ENCODE measurements around the gene LYRM2. TPM values are rescaled to one million over a fixed set of nuclear protein-coding genes. Genes with fewer than 3 reads are reported as not detected.
A peak's percentile ranks its signal among the peaks of the same experiment; 100 is the strongest.

LYRM2 gene
- total RNA-seq, 4 donors from 2014 or later, result 10.3 to 24.8 (median 11.5) TPM

- TF ChIP-seq POLR2A (IDR thresholded peaks at IDR 0.05), result no peak
- TF ChIP-seq CTCF (IDR thresholded peaks at IDR 0.05), result no peak
- Histone ChIP-seq H3K4me3 (no peak overlapping the region), H3K36me3 (no peaks in the 10 kb centered on the region), H3K4me1 (no peaks in the 10 kb centered on the region), H3K27ac (no peak overlapping the region), H3K9me3 (no peaks in the 10 kb centered on the region), H3K27me3 (no peaks in the 10 kb centered on the region)
- no peak for DNase-seq
These were observed 36.4 kb downstream of the LYRM2 start for GRCh38 chr6:89602166-89602565.

- TF ChIP-seq POLR2A (IDR thresholded peaks at IDR 0.05), result no peak
- TF ChIP-seq CTCF (IDR thresholded peaks at IDR 0.05), result no peak
- no peak for DNase-seq
- Histone ChIP-seq H3K4me3 (no peak overlapping the region), H3K27ac (no peak overlapping the region), H3K27me3 (no peaks in the 10 kb centered on the region), H3K36me3 (no peaks in the 10 kb centered on the region), H3K4me1 (no peaks in the 10 kb centered on the region), H3K9me3 (no peaks in the 10 kb centered on the region)
These were observed 38.8 kb downstream of the LYRM2 start for GRCh38 chr6:89599727-89600126.

GRCh38 chr6:89597988-89598387, 40.6 kb downstream of the LYRM2 start:
- no peaks in the 10 kb centered on the region for H3K4me1 ChIP-seq
- TF ChIP-seq CTCF (IDR thresholded peaks at IDR 0.05), result peak in 1 of 6 experiments; percentile 9
- TF ChIP-seq POLR2A (IDR thresholded peaks at IDR 0.05), result no peak
- no peak overlapping the region for H3K4me3 ChIP-seq
- no peaks in the 10 kb centered on the region for H3K27me3 ChIP-seq
- no peak for DNase-seq
- H3K9me3 ChIP-seq, result no peaks in the 10 kb centered on the region
- no peaks in the 10 kb centered on the region for H3K36me3 ChIP-seq
- no peak overlapping the region for H3K27ac ChIP-seq

GRCh38 chr6:89597372-89597771, 41.2 kb downstream of the LYRM2 start:
- Histone ChIP-seq H3K36me3 (no peaks in the 10 kb centered on the region), H3K27ac (no peak overlapping the region), H3K27me3 (no peaks in the 10 kb centered on the region), H3K4me1 (no peaks in the 10 kb centered on the region), H3K4me3 (no peak overlapping the region), H3K9me3 (no peaks in the 10 kb centered on the region)
- DNase-seq, result no peak
- no peak for TF ChIP-seq CTCF (IDR thresholded peaks at IDR 0.05)
- no peak for TF ChIP-seq POLR2A (IDR thresholded peaks at IDR 0.05)

- no peak for DNase-seq
- Histone ChIP-seq H3K9me3 (no peaks in the 10 kb centered on the region), H3K27me3 (no peaks in the 10 kb centered on the region), H3K36me3 (no peaks in the 10 kb centered on the region), H3K4me1 (no peaks in the 10 kb centered on the region), H3K27ac (no peak overlapping the region), H3K4me3 (no peak overlapping the region)
- TF ChIP-seq CTCF (IDR thresholded peaks at IDR 0.05), result no peak
- TF ChIP-seq POLR2A (IDR thresholded peaks at IDR 0.05), result no peak
These were observed 42.1 kb downstream of the LYRM2 start for GRCh38 chr6:89596484-89596883.

- TF ChIP-seq POLR2A (IDR thresholded peaks at IDR 0.05), result no peak
- no peak for TF ChIP-seq CTCF (IDR thresholded peaks at IDR 0.05)
- no peaks in the 10 kb centered on the region for H3K27me3 ChIP-seq
- no peak for DNase-seq
- no peak overlapping the region for H3K27ac ChIP-seq
- no peak overlapping the region for H3K4me3 ChIP-seq
- H3K9me3 ChIP-seq, result no peaks in the 10 kb centered on the region
- H3K36me3 ChIP-seq, result no peaks in the 10 kb centered on the region
- H3K4me1 ChIP-seq, result no peaks in the 10 kb centered on the region
These were observed 42.5 kb downstream of the LYRM2 start for GRCh38 chr6:89596056-89596455.
